ENCODE data around the gene ZNF195. TPM values are rescaled to one million over a fixed set of nuclear protein-coding genes. Genes with fewer than 3 reads are reported as not detected.

Gene ZNF195
- total and polyA plus RNA-seq, 2 experiments from 2014 or later = 101 to 116 TPM

GRCh38 chr11:3341298-3341697, 37.6 kb downstream of the ZNF195 start:
- ATAC-seq = peak; percentile 87
- H3K9me3 Mint-ChIP-seq = peaks cover 8% of the 10 kb centered on the region
- H3K27ac Mint-ChIP-seq = no peak overlapping the region
- Histone ChIP-seq H4K20me1 (replicated peaks; ENCODE audit: insufficient read depth) (no peaks in the 10 kb centered on the region), H3K79me2 (replicated peaks; ENCODE audit: insufficient read depth) (no peaks in the 10 kb centered on the region), H3F3A (replicated peaks; ENCODE audit: low read depth) (no peaks in the 10 kb centered on the region), H3K4me2 (no peak overlapping the region), H3K9me2 (ENCODE audit: insufficient read depth) (no peaks in the 10 kb centered on the region; the same call in 1 of the 2 replicates), H3K4me1 (ENCODE audit: insufficient read depth) (no peaks in the 10 kb centered on the region), H2AFZ (no peak overlapping the region), H3K27me3 (ENCODE audit: insufficient read depth) (no peaks in the 10 kb centered on the region), H3K4me3 (no peak overlapping the region), H3K36me3 (ENCODE audit: insufficient read depth) (no peaks in the 10 kb centered on the region), H3K27ac (ENCODE audit: low read depth) (no peak overlapping the region)
- peaks cover 20% of the 10 kb centered on the region for H3K4me1 Mint-ChIP-seq
- TF ChIP-seq STAT1 (IDR thresholded peaks at IDR 0.05; ENCODE audit: unreplicated experiment) (no peak), CTCF (conservative IDR thresholded peaks at IDR 0.05; ENCODE audit: low read depth in 2 of 2) (peak; percentile 90 to 97), ZNF114 (CRISPR knock-in tag; IDR thresholded peaks at IDR 0.05) (no peak)
- H3K4me3 Mint-ChIP-seq = no peak overlapping the region
- peak; percentile 89 for DNase-seq (ENCODE audit: low spot score)
- H3K27me3 Mint-ChIP-seq (ENCODE audit: insufficient read depth, low read depth, poor library complexity) = peaks cover 2% of the 10 kb centered on the region
- peaks cover 6% of the 10 kb centered on the region; the same call in 1 of the 3 replicates for H3K36me3 Mint-ChIP-seq (ENCODE audit: low read depth)

GRCh38 chr11:3340025-3340424, 38.9 kb downstream of the ZNF195 start:
- no peaks in the 10 kb centered on the region for H3K79me2 ChIP-seq (replicated peaks; ENCODE audit: insufficient read depth)
- H3K4me2 ChIP-seq = no peak overlapping the region
- DNase-seq (ENCODE audit: low spot score) (peak; percentile 1), ATAC-seq (no peak)
- no peak overlapping the region for H3K4me3 Mint-ChIP-seq
- H3K27ac ChIP-seq (ENCODE audit: low read depth) = no peak overlapping the region
- no peak overlapping the region for H3K4me3 ChIP-seq
- no peaks in the 10 kb centered on the region for H3K27me3 ChIP-seq (ENCODE audit: insufficient read depth)
- no peaks in the 10 kb centered on the region for H3K36me3 ChIP-seq (ENCODE audit: insufficient read depth)
- no peaks in the 10 kb centered on the region for H3K36me3 Mint-ChIP-seq (ENCODE audit: low read depth)
- no peaks in the 10 kb centered on the region for H4K20me1 ChIP-seq (replicated peaks; ENCODE audit: insufficient read depth)
- TF ChIP-seq ZNF462 (CRISPR knock-in tag; IDR thresholded peaks at IDR 0.05) (no peak), ETS1 (IDR thresholded peaks at IDR 0.05) (no peak), ZNF331 (CRISPR knock-in tag; IDR thresholded peaks at IDR 0.05; ENCODE audit: low read depth) (no peak), POLR2AphosphoS5 (IDR thresholded peaks at IDR 0.05; ENCODE audit: low read depth) (no peak), EZH2phosphoT487 (IDR thresholded peaks at IDR 0.05; ENCODE audit: unreplicated experiment) (no peak)
- H2AFZ ChIP-seq = no peak overlapping the region
- H3K4me1 ChIP-seq (ENCODE audit: insufficient read depth) = no peaks in the 10 kb centered on the region
- H3F3A ChIP-seq (replicated peaks; ENCODE audit: low read depth) = no peaks in the 10 kb centered on the region
- peaks cover 2% of the 10 kb centered on the region for H3K27me3 Mint-ChIP-seq (ENCODE audit: insufficient read depth, low read depth, poor library complexity)
- H3K9me3 Mint-ChIP-seq = peaks cover 4% of the 10 kb centered on the region
- peaks cover 9% of the 10 kb centered on the region; the same call in 2 of the 3 replicates for H3K4me1 Mint-ChIP-seq
- H3K9me2 ChIP-seq (ENCODE audit: insufficient read depth) = no peaks in the 10 kb centered on the region
- no peak overlapping the region for H3K27ac Mint-ChIP-seq
